GM18519 (cell line): ENCODE data around the gene BAD.
A peak's percentile ranks its signal among the peaks of the same experiment; 100 is the strongest.

Experiments
- ATAC-seq: cut with Tn5 transposase; IDR thresholded peaks from one replicate; pipeline ENCODE4 v1.9.1; 2021; ENCODE audit warnings: mild to moderate bottlenecking, moderate library complexity; ENCODE audit not compliant: unreplicated experiment, low FRiP score

BAD gene

GRCh38 chr11:64297699-64298358 is 13.4 kb upstream of the BAD start:
- no peak for ATAC-seq

DNA sequence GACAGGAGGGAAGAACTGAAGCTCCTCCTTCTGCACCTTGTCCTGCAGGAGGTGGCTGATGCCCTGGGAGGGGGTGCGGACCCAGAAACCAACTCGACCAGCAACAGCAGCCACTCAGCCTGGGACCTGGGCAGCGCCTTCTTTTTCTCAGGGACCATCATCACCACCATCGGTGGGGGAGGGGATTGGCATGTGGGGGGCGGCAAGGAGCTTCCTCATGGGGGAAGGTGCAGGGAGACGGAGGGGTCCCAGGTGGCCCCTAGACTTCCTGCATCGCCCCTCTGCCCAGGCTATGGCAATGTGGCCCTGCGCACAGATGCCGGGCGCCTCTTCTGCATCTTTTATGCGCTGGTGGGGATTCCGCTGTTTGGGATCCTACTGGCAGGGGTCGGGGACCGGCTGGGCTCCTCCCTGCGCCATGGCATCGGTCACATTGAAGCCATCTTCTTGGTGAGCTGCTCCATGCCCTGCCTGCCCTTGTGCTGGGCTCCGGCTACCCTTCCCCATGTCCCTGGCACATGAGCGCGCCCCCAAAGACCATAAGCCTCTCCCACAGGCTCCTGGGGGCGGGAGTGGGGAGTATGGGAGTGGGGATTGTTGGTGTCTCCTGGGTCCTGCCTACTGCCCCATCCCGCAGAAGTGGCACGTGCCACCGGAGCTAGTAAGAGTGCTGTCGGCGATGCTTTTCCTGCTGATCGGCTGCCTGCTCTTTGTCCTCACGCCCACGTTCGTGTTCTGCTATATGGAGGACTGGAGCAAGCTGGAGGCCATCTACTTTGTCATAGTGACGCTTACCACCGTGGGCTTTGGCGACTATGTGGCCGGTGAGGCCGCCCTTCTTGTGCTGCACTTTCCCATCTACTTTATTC is 12.6 kb upstream of the BAD start:
- ATAC-seq, result no peak

GRCh38 chr11:64296236-64296635 is 11.8 kb upstream of the BAD start:
- no peak for ATAC-seq

DNA sequence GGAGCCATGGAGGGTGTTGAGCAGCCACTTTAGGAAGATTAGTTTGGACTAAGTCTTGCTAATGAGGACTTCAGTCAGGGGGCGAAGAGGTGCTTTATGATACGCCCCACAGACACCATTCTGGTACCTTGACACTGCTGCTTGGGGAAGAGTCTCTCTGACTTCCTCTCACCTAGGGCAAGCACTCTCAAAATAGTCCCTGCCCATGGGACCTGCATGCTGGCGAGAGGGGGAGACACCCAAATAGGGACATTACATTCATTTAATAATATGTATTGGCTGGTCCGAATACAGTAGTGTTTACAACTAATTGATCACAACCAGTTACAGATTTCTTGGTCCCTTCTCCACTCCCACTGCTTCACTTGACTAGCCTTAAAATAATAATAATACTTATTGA is 11.3 kb upstream of the BAD start:
- ATAC-seq, result no peak

GRCh38 chr11:64294774-64295173 is 10.3 kb upstream of the BAD start:
- no peak for ATAC-seq

DNA sequence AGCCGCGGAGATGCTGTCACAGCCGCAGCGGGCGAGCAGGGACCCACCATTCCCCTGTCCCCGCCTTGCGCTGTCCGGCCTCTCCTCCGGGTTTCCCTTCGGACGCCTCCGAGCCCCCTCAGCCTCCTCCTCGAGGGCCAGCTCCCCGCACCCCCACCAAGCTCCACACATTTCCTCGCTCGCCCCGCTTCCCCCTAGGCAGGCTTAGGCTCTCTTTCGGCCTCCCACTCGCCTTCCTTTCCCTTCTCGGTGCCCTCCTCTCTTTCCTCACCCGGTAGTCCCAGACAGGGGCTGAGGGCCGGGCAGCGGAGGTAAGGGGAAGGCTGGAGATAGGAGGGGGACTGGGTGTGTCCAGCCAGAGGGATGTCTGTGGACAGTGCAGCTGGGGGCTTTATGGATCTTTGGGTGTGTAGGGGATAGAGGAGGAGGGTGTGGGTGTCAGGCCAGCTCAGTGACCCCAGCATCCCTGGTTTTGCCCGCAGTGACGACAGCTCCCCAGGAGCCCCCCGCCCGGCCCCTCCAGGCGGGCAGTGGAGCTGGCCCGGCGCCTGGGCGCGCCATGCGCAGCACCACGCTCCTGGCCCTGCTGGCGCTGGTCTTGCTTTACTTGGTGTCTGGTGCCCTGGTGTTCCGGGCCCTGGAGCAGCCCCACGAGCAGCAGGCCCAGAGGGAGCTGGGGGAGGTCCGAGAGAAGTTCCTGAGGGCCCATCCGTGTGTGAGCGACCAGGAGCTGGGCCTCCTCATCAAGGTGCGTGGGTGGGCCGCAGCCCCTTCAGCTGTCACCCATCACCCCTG is 8.2 kb upstream of the BAD start:
- ATAC-seq, result no peak

- no peak for ATAC-seq
Measured at GRCh38 chr11:64291752-64292459, 7.4 kb upstream of the BAD start.

GRCh38 chr11:64291262-64291751 is 6.8 kb upstream of the BAD start, which contains the start of gene KCNK4:
TSS of gene KCNK4 (plus strand) at chr11:64291302. CDS start at chr11:64293019, 1,717 bp downstream.
- ATAC-seq, result no peak

GRCh38 chr11:64290352-64291261 is 6.1 kb upstream of the BAD start:
- ATAC-seq, result no peak

DNA sequence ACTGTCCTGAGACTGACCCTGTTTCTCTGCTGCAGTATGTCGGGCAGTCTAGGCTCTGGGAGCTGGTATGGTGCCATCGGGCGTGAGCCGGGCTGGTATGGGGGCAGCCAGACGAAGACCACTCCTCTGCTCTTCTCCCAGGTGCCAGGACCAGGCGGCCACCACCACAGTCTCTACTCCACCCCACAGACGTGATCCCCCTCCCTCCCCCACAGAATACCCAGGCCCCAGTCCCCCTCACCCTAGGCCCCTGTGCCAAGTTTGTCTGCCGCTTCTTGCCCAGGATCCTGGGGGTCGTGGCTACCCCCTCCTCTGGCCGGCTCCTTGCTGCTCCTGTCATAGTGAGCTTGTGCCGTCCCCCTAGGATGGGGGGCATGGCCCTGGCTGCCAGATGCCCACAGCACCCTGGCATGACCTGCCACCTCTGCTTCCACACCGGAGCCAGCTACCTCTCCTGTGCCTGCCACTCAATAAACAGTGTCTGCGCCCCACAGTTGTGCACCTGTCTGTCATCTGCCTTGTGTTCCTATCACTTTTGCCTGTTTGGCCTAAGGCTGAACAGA is 4.6 kb upstream of the BAD start:
- no peak for ATAC-seq

- no peak for ATAC-seq
Measured at GRCh38 chr11:64288353-64288750, 3.9 kb upstream of the BAD start.

DNA sequence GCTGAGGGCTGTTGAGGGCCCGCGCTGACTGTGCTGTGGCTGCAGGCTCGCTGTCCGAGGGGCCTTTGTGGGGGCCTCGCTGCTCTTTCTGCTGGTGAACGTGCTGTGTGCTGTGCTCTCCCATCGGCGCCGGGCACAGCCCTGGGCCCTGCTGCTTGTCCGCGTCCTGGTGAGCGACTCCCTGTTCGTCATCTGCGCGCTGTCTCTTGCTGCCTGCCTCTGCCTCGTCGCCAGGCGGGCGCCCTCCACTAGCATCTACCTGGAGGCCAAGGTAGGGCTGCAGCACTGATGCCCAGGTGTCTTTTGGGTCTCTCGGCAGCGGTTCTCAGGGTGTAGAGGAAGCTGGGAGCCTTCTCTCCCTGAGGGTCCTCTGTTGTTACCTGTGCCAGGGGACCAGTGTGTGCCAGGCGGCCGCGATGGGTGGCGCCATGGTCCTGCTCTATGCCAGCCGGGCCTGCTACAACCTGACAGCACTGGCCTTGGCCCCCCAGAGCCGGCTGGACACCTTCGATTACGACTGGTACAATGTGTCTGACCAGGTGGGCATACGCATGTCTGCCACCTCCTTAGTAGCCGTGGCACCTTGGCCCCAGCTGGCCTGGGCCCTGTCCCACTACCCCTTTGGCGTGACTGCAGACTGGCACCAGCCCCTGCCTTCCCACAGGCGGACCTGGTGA is 3.3 kb upstream of the BAD start:
- no peak for ATAC-seq

DNA sequence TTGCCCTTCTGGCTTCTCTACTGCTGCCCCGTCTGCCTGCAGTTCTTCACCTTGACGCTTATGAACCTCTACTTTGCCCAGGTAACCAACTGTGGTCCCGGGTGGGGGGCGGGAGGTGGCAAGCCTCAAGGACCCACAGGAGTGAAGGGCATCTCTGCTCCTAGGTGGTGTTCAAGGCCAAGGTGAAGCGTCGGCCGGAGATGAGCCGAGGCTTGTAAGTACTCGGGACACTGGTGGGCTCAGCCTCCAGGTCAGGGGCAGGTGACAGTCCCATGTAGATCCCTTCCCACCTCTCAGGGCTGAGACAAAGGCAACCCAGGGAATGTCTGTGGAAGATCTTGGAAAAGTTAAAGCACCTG is 2.3 kb upstream of the BAD start:
- no peak for ATAC-seq

GRCh38 chr11:64285885-64286800 is 1.7 kb upstream of the BAD start:
- ATAC-seq, result no peak

DNA sequence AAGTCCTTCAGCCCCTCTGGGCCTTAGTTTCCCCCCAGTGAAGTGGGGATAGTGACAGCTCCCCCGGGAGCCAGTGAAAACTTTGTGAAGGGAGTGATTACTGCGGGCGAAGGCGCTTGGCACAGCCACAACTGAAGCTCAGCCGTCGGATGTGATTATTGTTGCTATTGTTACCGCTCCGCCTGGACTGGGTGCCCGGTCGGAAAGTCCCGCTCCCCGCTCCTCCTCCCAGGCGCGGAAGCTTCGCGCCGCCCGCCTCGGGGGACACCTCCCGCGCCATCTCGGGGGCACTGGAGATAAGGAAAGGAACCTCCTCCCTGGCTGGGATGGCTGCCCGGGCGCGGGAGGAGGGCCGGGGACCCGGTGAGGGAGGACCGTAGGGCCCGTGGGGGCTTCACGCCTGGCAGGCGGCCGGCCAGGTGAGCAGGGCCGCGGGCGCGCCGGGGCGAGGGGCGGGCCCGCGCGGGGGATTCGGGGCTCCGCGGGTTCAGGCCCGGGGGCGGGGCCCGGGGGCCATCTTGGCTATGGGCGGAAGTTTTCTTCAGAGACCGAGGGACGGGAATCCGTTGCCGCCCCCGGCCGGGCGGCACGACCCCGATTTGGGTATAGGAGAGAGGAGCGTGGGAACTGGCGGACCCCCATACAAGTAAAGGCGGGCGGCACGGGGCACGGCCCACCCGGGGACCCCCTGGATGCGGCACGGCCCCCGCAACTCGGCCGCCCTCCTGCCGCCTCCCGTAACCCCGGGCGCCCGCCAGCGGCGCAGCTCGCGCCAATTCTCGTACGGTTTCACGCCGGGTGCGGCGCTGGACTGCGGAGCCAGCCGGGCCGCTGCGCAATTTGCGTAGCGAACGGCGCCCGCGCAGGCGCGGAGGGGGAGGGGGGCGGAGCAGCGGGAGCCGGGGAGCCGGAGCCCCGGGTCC is 758 bp upstream of the BAD start, which contains the start of gene GPR137:
Gene GPR137, plus strand, starts transcription at position 887 of the 923 bp plus-strand sequence. CDS start 677 bp downstream, outside the sequence.
- ATAC-seq, result peak; percentile 53

- no peak for ATAC-seq
Measured at GRCh38 chr11:64283092-64283491, 1.4 kb downstream of the BAD start.
